Neural crest cell (in vitro differentiated cells): ENCODE measurements around the gene LSM10. TPM values are rescaled to one million over a fixed set of nuclear protein-coding genes. Genes with fewer than 3 reads are reported as not detected.

Experiments
- DNase-seq: peaks from one replicate; pipeline ENCODE4 v3.0.0; 2021; ENCODE audit warnings: low read depth, mixed read lengths, low spot score
- H3K27ac Mint-ChIP-seq: one replicate; pipeline ENCODE4 v1.8.0; 2021; ENCODE audit warnings: mild to moderate bottlenecking, mixed read lengths; ENCODE audit not compliant: unreplicated experiment
- H3K27me3 Mint-ChIP-seq: 2 replicates; pipeline ENCODE4 v1.8.0; 2021; ENCODE audit warnings: low read depth, mild to moderate bottlenecking, mixed read lengths
- H3K36me3 Mint-ChIP-seq: 2 replicates; pipeline ENCODE4 v1.8.0; 2021; ENCODE audit warnings: low read depth, mild to moderate bottlenecking, mixed read lengths
- H3K4me1 Mint-ChIP-seq: 2 replicates; pipeline ENCODE4 v1.8.0; 2021; ENCODE audit warnings: mixed read lengths
- H3K4me3 Mint-ChIP-seq: one replicate; pipeline ENCODE4 v1.8.0; 2021; ENCODE audit warnings: mild to moderate bottlenecking, mixed read lengths
- H3K9me3 Mint-ChIP-seq: 2 replicates; pipeline ENCODE4 v1.8.0; 2021; ENCODE audit warnings: mixed read lengths
- CTCF ChIP-seq: fragments of 200-600 bp; sonication (generic); conservative IDR thresholded peaks from 2 replicates; pipeline ENCODE4 v1.5.0; 2021; ENCODE audit warnings: antibody characterized with exemption, mild to moderate bottlenecking
- total RNA-seq: library from RNA; stranded (reverse); gene quantifications from 2 replicates; pipeline ENCODE4 v1.2.1, GENCODE V29; 2021

The LSM10 gene
- total RNA-seq, 1 donor from 2014 or later: 48.4 TPM

GRCh38 chr1:36419569-36419968 lies 21.9 kb upstream of the LSM10 start:
- Mint-ChIP-seq H3K9me3 (no peaks in the 10 kb centered on the region), H3K4me3 (no peak overlapping the region), H3K27me3 (no peaks in the 10 kb centered on the region), H3K27ac (no peak overlapping the region), H3K36me3 (peaks cover 4% of the 10 kb centered on the region), H3K4me1 (peaks cover 11% of the 10 kb centered on the region)
- TF ChIP-seq CTCF: no peak
- no peak for DNase-seq

- no peaks in the 10 kb centered on the region for H3K9me3 Mint-ChIP-seq
- no peaks in the 10 kb centered on the region for H3K27me3 Mint-ChIP-seq
- no peak overlapping the region for H3K4me3 Mint-ChIP-seq
- DNase-seq: no peak
- peaks cover 11% of the 10 kb centered on the region for H3K4me1 Mint-ChIP-seq
- no peak overlapping the region for H3K27ac Mint-ChIP-seq
- no peak for TF ChIP-seq CTCF
- peaks cover 7% of the 10 kb centered on the region for H3K36me3 Mint-ChIP-seq
These were observed 21.4 kb upstream of the LSM10 start for GRCh38 chr1:36419140-36419539.

GRCh38 chr1:36417931-36418330 lies 20.2 kb upstream of the LSM10 start:
- Mint-ChIP-seq H3K27me3 (no peaks in the 10 kb centered on the region), H3K27ac (no peak overlapping the region), H3K4me1 (peaks cover 11% of the 10 kb centered on the region), H3K36me3 (peaks cover 7% of the 10 kb centered on the region), H3K4me3 (no peak overlapping the region), H3K9me3 (no peaks in the 10 kb centered on the region)
- no peak for DNase-seq
- no peak for TF ChIP-seq CTCF

- no peaks in the 10 kb centered on the region for H3K27me3 Mint-ChIP-seq
- peaks cover 11% of the 10 kb centered on the region for H3K36me3 Mint-ChIP-seq
- H3K4me3 Mint-ChIP-seq: no peak overlapping the region
- DNase-seq: no peak
- no peaks in the 10 kb centered on the region for H3K9me3 Mint-ChIP-seq
- no peak for TF ChIP-seq CTCF
- H3K27ac Mint-ChIP-seq: peak overlapping the region; percentile 83
- H3K4me1 Mint-ChIP-seq: peaks cover 9% of the 10 kb centered on the region
These were observed 18.1 kb upstream of the LSM10 start for GRCh38 chr1:36415661-36416326.

GRCh38 chr1:36414384-36414783 lies 16.7 kb upstream of the LSM10 start:
- Mint-ChIP-seq H3K27me3 (no peaks in the 10 kb centered on the region), H3K4me1 (peaks cover 4% of the 10 kb centered on the region), H3K27ac (no peak overlapping the region), H3K4me3 (no peak overlapping the region), H3K9me3 (no peaks in the 10 kb centered on the region), H3K36me3 (peaks cover 14% of the 10 kb centered on the region)
- no peak for DNase-seq
- TF ChIP-seq CTCF: no peak
